GM19372 (cell line): Measurements from ENCODE around the gene GJC1.

ENCODE experiments used
- ATAC-seq: cut with Tn5 transposase; IDR thresholded peaks from one replicate; pipeline ENCODE4 v1.9.1; 2021; ENCODE audit warnings: mild to moderate bottlenecking, low read depth, moderate library complexity; ENCODE audit not compliant: unreplicated experiment

The GJC1 gene

GRCh38 chr17:44804302-44805089, 25.6 kb downstream of the GJC1 start:
- ATAC-seq: no peak

GRCh38 chr17:44801880-44802279, 28.2 kb downstream of the GJC1 start:
- no peak for ATAC-seq

- ATAC-seq: no peak
Measured at GRCh38 chr17:44798356-44798755, 31.7 kb downstream of the GJC1 start.

GRCh38 chr17:44797802-44798201, 32.3 kb downstream of the GJC1 start:
- no peak for ATAC-seq

GRCh38 chr17:44796731-44797130, 33.4 kb downstream of the GJC1 start:
- no peak for ATAC-seq

- no peak for ATAC-seq
Measured at GRCh38 chr17:44795928-44796327, 34.2 kb downstream of the GJC1 start.

- no peak for ATAC-seq
Measured at GRCh38 chr17:44795421-44795820, 34.7 kb downstream of the GJC1 start.

- ATAC-seq: no peak
Measured at GRCh38 chr17:44794851-44795413, 35.2 kb downstream of the GJC1 start.

GRCh38 chr17:44793885-44794842, 35.9 kb downstream of the GJC1 start:
- ATAC-seq: no peak

GRCh38 chr17:44792276-44792675, 37.8 kb downstream of the GJC1 start:
- ATAC-seq: no peak

GRCh38 chr17:44788139-44788538, 41.9 kb downstream of the GJC1 start:
- ATAC-seq: no peak

GRCh38 chr17:44787271-44787940, 42.7 kb downstream of the GJC1 start:
- no peak for ATAC-seq

- ATAC-seq: no peak
Measured at GRCh38 chr17:44786551-44787081, 43.5 kb downstream of the GJC1 start.

GRCh38 chr17:44785921-44786320, 44.2 kb downstream of the GJC1 start:
- ATAC-seq: no peak

- ATAC-seq: no peak
Measured at GRCh38 chr17:44782326-44782850, 47.7 kb downstream of the GJC1 start.

GRCh38 chr17:44781551-44782325, 48.3 kb downstream of the GJC1 start:
- no peak for ATAC-seq

- ATAC-seq: no peak
Measured at GRCh38 chr17:44780845-44781480, 49.1 kb downstream of the GJC1 start.

- ATAC-seq: no peak
Measured at GRCh38 chr17:44780161-44780560, 49.9 kb downstream of the GJC1 start.
